Tibial nerve (tissue), 4 donors: ENCODE measurements around the gene EXPH5.

ENCODE experiments used
- CTCF ChIP-seq, 5 experiments: fragments of 200-600 bp in 3 of 5; fragments of 450-650 bp in 2 of 5; sonication (generic) in 3 of 5; IDR thresholded peaks; one replicate each; pipeline ENCODE4 v1.5.1; 2016 to 2019; ENCODE audit warnings: antibody characterized with exemption in 5 of 5, mild to moderate bottlenecking in 3 of 5, moderate library complexity in 2 of 5
- EP300 ChIP-seq, 2 donors: sonication (generic); formaldehyde crosslinking; IDR thresholded peaks; one replicate each; pipeline ENCODE4 v1.6.1; 2017; ENCODE audit warnings: antibody characterized with exemption in 2 of 2, mild to moderate bottlenecking in 1 of 2
- POLR2A ChIP-seq, 2 donors: fragments of 450-650 bp; IDR thresholded peaks; one replicate each; pipeline ENCODE4 v1.6.1; 2017; ENCODE audit warnings: antibody characterized with exemption in 2 of 2, mild to moderate bottlenecking in 2 of 2, moderate library complexity in 2 of 2

DNA sequence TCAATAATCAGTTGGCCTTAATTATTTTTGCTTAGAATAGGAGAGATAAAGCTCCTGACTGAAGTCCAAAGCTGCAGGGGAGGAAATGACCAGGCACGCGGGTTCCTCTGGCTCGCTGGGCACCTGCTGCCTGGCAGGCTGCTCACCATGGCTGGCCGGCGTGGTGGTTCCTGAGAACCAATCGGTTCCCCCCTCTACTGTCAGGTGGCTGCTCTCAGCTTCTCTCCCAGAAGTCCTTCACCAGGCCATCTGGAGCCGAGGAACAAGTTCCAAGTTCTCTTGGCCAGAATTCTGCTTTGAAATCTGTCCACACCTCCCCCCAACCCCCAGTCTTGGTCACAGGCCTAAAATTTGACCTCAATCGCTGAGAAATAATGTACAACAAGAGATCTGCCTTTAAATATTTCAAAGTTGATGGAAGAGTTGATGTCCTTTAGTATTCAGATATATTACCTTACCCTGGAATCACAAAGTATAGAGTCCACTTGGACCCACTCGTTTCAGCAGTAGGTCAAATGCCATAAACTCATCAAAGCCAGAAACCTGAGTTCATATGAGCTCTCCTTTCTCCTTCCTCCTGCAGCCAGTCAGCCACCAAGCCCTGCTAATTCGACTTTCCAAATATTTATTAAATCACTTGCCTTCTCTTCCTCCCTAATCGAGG lies 25.2 kb downstream of the EXPH5 start:
- TF ChIP-seq POLR2A (IDR thresholded peaks at IDR 0.05) (no peak), CTCF (IDR thresholded peaks at IDR 0.05) (no peak), EP300 (IDR thresholded peaks at IDR 0.05) (no peak)
